GM12892 (cell line): Measurements from ENCODE around the gene KDM6A.

Experiments used
- POLR2A ChIP-seq: IDR thresholded peaks from 2 replicates; pipeline ENCODE4 v1.6.1; 2011; ENCODE audit warnings: low read depth, low read length, control low read depth
- TAF1 ChIP-seq: IDR thresholded peaks from 2 replicates; pipeline ENCODE4 v1.6.1; 2011; ENCODE audit warnings: low read depth, mild to moderate bottlenecking, control low read depth, low read length, borderline replicate concordance

GRCh38 chrX:45142185-45142584, 269.2 kb downstream of the KDM6A start:
- TF ChIP-seq TAF1, result no peak
- no peak for TF ChIP-seq POLR2A
